ENCODE data around the gene TBC1D9.
"Not testable (repeated sequence)": the region's sequence is repeated elsewhere in the genome, so short reads cannot be mapped to it uniquely, and the experiment has no call there.

The TBC1D9 gene

DNA sequence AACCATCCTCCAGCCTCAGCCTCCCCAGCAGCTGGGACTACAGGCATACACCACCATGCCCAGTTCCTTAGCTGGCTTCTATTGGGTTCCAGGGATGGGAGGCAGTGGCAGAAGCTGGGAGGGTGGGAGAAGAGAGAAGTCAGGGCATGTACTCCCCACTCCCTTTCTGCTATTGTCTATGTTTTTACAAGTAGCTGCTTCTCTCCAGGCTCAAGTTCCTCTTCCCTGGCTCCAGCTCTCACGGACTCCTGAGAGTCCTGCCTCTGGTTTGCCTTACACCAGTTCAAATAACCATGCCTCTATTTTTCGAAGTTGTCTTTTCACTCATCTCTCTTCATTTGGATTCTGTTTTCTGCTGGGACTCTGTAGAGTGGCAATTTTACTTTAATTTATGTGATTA, 2.9 kb downstream of the TBC1D9 start:
- DNase-seq (ENCODE audit: low spot score), result no peak

DNA sequence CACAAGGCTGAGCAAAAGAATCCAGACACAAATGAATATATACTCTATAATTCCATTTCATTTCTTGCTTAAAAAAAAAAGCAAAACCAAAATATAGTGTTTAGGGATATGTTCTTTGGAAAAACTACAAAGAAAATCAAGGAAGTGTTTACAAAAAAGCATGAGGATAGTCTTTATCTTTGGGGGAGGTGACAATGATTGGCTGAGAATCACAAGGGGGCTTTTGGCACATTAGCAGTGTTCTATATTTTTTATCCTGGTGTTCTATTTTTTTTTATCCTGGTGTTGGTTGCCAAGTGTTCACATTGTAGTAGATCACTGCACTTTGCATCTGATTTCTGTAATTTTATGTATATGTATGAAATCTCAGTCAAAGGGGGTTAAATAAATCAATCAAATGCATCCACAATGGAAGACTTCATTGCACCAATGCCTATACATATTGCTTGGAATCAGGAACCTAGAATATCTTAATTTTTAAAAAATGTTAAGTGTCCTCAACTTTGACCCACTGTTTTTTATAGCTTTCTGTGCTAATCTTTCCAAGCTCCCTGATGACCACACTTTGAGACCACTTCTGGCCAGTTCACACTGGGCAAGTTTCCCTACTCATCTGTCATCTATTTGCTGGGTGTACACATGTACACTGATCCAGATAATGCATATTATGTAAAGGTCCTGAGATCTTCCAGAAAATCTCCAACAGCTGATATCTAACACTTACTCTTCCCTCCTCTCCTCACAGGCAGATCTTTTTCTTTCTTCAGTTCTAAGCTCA, 3.7 kb downstream of the TBC1D9 start:
- DNase-seq (ENCODE audit: low spot score), result no peak

DNA sequence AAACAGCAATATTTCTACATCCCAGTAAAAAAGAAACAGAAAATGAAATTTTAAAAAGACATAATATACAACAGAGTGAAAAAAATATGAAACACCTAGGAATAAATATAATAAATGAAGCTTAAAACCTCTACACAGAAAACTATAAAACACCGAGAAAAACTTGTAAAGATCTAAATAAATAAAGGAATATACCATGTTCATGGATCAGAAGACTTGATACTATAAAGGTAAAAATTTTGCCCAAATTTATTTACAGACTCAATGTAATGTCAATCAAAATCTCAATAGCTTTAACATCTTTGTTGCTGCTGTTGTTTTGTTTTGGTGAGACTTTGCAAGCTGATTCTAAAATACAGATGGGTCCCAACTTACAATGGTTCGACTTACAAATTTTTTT, 5.7 kb downstream of the TBC1D9 start:
- DNase-seq (ENCODE audit: low spot score), result no peak

DNA sequence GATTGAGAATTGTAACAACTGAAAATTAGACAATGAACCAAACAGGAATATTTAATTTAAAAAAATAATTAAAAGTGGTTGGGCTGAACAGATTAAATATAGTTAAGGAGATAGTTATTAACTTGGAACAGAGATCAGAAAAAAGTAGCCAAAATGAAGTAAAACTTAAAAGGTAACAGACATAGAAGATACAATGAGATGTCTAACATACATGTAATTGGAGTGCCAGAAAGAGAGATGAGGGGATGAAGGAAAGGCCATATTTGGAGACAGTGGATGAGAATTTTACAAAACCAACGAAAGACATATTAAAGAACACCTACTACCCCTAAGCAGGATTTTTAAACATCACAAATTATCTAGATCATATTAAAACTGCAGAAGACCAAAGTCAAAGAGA, 8.0 kb downstream of the TBC1D9 start:
- no peak for DNase-seq (ENCODE audit: low spot score)

DNA sequence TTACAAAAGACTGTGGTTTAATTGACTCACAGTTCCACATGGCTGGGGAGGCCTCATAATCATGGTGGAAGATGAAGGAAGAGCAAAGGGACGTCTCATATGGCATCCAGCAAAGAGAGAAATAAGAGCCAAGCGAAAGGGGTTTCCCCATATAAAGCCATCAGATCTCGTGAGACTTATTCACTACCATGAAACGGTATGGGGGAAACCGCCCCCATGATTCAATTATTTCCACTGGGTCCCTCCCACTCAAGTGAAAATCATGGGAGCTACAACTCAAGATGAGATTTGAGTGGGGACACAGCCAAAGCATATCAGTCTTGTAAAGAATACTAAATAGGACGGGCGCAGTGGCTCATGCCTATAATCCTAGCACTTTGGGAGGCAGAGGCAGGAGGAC, 9.6 kb downstream of the TBC1D9 start:
- DNase-seq (ENCODE audit: low spot score), result not testable (repeated sequence)

- no peak for DNase-seq (ENCODE audit: low spot score)
Measured at GRCh38 chr4:140744421-140744820, 11.8 kb downstream of the TBC1D9 start.

- peak; percentile 61 for DNase-seq (ENCODE audit: low spot score)
Measured at GRCh38 chr4:140743194-140743931, 12.8 kb downstream of the TBC1D9 start.

- DNase-seq (ENCODE audit: low spot score), result no peak
Measured at GRCh38 chr4:140742838-140743193, 13.4 kb downstream of the TBC1D9 start.

DNA sequence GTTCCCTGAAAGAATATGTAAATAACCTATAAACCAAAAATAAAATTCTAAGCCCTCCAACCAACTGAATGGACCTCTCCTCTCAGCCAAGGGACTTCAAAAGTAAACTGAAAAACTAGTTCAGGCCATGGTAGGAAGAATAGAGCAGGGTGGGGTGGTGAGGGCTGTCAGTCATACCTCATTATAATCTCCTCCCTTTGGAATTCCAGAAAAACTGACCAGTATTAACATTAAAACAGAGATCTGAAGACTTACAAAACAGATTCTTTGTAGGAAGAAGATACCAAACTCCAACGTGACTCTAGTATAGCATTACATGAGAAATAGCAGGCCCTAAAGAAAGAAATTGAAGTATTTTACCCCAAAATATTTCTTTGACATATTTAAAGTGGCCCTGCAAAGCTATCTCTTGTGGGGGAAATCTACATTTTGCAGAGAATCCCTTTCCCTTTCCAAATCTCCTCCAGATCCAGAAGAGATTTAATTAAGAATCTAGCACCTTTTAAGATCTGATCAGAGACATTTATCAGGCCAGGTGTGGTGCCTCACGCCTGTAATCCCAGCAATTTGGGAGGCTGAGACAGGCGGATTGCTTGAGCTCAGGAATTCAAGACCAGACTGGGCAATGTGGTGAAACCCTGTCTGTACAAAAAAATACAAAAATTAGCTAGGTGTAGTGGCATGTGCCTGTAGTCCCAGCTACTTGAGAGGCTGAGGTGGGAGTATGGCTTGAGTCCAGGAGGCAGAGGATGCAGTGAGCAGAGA, 15.1 kb downstream of the TBC1D9 start:
- DNase-seq (ENCODE audit: low spot score), result no peak

GRCh38 chr4:140740422-140740821, 15.8 kb downstream of the TBC1D9 start:
- no peak for DNase-seq (ENCODE audit: low spot score)

DNA sequence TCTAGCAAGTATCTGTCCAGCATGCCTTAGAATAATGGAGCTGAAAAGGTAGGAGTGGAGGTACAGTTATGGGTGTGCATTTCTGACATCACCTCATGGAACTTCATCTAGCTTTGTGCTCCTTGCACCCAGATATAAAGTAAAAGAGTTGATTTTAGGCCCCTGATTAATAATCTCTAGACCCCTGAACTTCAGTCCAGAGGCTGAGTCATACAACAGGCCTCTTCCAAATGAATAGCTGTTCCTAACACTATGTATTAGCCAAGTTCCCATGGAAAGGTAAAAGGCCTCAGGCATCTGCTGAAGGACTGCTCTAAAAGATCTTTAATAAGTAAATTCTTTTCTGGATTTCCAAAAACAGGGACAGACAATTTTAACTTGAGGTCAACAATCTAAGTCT, 16.2 kb downstream of the TBC1D9 start:
- no peak for DNase-seq (ENCODE audit: low spot score)

- no peak for DNase-seq (ENCODE audit: low spot score)
Measured at GRCh38 chr4:140738139-140738538, 18.0 kb downstream of the TBC1D9 start.

DNA sequence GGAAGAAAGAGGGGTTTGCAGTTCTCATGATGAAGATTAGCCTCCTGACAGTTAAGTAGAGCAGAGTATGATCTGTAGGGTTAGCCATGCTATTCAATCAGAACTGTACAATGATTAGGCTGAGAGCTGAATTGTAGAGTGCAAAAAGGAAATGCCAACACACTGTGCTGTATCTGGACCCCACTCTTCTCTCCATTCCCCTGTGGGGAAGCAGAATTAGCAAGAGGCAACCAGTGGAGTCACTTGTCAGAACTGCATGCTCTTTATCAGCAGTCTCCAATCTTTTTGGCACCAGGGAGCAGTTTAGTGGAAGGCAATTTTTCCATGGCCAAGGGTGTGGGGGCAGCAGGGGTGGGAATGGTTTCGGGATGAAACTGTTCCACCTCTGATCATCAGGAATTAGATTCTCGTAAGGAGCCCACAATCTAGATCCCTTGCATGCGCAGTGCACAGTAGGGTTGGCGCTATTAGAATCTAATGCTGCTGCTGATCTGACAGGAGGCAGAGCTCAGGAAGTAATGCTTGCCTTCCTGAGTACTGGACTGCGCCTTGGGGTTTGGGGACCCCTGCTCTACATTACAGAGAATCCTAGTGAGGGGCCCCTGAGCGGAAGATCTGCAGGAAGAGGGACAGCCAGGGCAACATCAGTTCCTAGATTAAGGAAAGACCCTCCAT, 19.4 kb downstream of the TBC1D9 start:
- no peak for DNase-seq (ENCODE audit: low spot score)

GRCh38 chr4:140735779-140736391, 20.3 kb downstream of the TBC1D9 start:
- DNase-seq (ENCODE audit: low spot score), result no peak

- no peak for DNase-seq (ENCODE audit: low spot score)
Measured at GRCh38 chr4:140735317-140735716, 20.9 kb downstream of the TBC1D9 start.

GRCh38 chr4:140732780-140733179, 23.4 kb downstream of the TBC1D9 start:
- DNase-seq (ENCODE audit: low spot score), result no peak

DNA sequence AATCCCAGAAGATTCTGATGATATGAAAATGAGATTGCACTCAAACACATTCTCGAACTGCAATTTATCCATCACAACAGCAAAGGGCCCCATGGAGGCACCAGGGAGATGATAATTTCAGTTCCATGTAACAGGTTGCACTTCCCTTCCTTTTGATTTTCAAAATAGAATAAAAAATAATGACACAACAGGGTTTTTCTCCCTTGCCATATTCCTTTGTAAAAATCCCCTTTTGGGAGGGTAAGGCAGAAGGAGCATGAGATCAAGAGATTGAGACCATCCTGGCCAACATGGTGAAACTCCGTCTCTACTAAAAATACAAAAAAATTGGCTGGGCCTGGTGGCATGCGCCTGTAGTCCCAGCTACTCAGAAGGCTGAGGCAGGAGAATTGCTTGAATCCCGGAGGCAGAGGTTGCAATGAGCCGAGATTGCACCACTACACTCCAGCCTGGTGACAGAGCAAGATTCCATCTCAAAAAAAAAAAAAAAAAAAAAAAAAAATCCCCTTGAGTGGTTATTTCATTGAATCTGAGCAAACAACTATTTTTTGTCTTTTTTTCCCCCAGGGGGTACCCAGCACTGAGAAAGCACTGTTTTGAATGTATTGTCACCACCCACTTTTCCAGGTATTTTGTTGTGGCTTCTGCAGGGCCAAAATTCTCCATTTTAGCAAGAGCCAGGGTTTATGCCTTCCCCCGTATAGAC, 26.7 kb downstream of the TBC1D9 start:
- DNase-seq (ENCODE audit: low spot score), result no peak

DNA sequence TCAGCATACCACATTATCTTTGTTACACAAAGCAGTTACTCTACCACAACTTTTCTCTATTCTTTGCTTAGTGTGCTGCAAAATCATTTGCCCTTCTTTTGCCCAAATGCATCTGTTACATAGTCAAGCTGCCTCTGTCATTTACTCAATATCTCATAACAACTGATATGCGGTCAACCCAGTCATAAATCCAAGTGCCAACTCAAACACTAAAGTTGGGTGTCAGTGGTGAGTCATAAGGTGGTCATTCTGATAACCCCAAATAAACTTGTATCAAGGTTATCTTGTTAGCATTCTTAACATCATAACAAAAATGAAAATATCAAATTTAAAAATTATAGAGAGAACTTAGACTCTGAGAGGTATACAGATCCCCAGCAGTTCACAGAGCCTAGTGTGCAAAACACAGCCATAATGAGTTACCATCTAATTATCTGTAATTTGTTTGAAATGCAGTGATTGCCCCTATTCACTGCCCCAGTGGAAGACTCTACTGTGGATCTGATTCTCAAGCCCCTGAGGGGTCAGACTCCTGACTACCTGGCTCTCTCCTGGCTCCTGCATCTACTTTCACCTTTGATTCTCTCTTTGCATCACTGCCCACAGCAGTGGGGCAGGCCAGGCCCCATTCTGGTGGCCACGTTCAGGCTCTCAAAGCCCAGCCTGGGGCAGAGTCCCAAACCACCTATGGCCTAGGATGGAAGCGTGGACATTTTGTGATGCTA, 29.2 kb downstream of the TBC1D9 start:
- DNase-seq (ENCODE audit: low spot score), result no peak

DNA sequence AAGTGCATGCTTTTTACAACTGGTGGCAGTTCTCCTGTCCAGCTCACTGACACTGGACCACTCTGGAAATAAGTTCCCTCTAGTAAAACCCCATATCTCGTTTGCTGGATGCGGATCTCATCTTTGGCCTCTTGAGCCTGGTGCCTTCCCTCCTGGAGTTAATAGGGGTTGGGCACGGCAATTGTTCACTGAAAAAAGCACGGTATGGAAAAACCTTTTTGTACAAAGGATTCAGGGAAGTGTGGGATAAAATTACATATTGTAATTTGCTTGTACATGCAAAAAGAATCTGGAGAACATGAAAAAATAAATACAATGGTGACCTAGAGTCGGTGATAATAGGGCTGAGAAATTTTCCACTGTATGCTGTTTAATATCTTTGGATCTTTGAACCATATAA, 30.6 kb downstream of the TBC1D9 start:
- DNase-seq (ENCODE audit: low spot score), result no peak

DNA sequence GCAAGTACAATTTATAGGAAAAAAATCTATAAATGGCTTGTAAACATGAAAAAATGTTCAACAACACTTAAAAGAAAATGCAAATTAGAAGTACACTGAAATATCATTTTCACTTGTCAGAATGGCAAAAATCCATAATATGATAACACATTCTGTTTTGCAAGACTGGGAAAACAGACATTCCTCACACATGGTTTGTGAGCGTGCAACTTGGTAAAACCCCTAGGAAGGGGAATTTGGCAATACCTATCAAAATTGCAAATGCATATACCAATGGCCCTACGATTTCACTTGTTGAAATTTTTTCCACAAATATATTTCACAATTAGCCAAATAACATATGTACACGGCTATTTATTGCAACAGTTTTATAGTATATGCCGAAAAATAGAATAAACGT, 31.4 kb downstream of the TBC1D9 start:
- DNase-seq (ENCODE audit: low spot score), result no peak
